Measurements from ENCODE around the gene TFPI.
"Not testable (repeated sequence)": the region's sequence is repeated elsewhere in the genome, so short reads cannot be mapped to it uniquely, and the experiment has no call there.

The TFPI gene

DNA sequence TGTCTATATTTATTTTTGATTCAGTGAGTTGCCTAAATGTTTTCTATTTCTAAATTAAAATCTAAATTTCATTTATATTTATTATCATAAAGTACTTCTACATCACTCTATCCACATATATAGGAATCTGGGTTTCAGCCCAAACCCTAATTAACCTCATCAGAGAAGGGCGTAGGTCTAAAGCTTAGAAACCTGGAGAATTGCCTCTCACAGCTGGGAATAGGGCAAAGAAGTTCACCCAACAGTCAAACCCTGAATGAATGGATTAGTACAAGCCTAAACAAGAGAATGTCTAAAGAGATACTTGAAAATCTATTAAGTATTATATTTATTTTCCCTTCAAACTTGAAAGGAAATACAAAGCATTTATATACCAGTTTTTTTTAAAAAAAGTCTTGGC lies 26.2 kb downstream of the TFPI start:
- DNase-seq (ENCODE audit: low spot score): no peak

GRCh38 chr2:187527262-187527661 lies 27.0 kb downstream of the TFPI start:
- no peak for DNase-seq (ENCODE audit: low spot score)

- DNase-seq (ENCODE audit: low spot score): no peak
Observed at GRCh38 chr2:187526792-187527191, 27.4 kb downstream of the TFPI start.

- no peak for DNase-seq (ENCODE audit: low spot score)
Observed at GRCh38 chr2:187525163-187525900, 28.9 kb downstream of the TFPI start.

DNA sequence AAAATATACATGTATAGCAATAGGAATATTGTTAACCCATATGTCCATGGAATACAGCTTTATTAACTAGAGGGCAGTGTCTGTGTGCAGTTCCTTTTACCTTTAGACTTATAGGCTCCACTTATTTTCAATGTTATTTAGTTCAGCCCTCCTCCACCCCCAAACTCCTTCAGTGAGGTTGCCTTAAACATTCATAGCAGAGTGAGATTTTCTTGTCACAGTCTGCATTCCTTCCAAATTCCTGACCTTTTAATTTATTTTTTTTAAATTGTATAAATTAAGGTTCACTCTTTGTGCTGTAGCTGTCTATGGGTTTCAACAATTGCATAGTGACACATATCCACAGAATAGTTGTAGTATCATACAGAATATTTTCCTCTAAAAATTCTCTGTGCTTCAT lies 30.9 kb downstream of the TFPI start:
- DNase-seq (ENCODE audit: low spot score): no peak

GRCh38 chr2:187520121-187520624 lies 34.1 kb downstream of the TFPI start:
- no peak for DNase-seq (ENCODE audit: low spot score)

DNA sequence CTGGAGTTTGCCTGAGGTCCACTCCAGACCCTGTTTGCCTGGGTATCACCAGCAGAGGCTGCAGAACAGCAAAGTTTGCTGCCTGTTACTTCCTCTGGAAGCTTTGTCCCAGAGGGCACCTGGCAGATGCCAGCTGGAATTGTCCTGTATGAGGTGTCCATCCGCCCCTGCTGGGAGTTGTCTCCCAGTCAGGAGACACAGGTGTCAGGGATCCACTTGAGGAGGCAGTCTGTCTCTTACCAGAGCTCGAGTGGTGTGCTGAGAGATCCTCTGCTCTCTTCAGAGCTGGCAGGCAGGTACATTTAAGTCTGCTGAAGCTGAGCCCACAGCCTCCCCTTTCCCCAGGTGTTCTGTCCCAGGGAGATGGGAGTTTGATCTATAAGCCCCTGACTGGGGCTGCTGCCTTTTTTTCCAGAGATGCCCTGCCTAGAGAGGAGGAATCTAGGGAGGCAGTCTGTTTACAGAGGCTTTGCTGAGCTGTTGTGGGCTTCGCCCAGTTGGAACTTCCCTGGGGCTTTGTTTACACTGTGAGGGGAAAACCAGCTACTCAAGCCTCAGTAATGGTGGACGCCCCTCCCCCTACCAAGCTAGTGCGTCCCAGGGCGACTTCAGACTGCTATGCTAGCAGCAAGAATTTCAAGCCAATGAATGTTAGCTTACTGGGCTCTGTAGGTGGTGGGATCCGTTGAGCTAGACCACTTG lies 34.7 kb downstream of the TFPI start:
- DNase-seq (ENCODE audit: low spot score): no peak

DNA sequence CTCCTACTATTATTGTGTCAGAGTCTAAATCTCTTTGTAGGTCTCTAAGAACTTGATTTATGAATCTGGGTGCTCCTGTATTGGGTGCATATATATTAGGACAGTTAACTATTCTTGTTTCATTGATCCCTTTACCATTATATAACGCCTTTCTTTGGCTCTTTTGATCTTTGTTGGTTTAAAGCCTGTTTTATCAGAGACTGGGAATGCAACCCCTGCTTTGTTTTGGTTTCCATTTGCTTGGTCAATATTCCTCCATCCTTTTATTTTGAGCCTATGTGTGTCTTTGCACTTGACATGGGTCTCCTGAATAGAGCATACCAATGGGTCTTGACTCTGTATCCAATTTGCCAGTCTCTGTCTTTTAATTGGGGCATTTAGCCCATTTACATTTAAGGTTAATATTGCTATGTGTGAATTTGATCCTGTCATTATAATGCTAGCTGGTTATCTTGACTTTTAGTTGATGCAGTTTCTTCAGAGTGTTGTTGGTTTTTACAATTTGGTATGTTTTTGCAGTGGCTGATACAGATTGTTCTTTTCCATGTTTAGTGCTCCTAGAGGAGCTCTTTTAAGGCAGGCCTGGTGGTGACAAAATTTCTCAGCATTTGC lies 36.4 kb downstream of the TFPI start:
- DNase-seq (ENCODE audit: low spot score): not testable (repeated sequence)

- DNase-seq (ENCODE audit: low spot score): not testable (repeated sequence)
Observed at GRCh38 chr2:187516630-187517510, 37.4 kb downstream of the TFPI start.

DNA sequence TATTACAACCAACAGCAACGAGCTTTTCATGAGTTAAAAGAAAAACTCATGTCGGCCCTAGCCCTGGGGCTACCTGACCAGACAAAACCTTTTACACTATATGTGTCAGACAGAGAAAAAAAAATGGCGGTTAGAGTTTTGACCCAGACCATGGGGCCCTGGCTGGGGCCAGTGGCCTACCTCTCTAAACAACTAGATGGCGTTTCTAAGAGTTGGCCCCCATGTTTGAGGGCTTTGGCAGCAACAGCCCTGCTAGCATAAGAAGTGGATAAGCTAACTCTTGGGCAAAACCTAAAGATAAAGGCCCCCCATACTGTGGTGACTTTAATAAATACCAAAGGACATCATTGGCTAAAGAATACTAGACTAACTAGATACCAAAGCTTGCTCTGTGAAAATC lies 39.3 kb downstream of the TFPI start:
- no peak for DNase-seq (ENCODE audit: low spot score)

DNA sequence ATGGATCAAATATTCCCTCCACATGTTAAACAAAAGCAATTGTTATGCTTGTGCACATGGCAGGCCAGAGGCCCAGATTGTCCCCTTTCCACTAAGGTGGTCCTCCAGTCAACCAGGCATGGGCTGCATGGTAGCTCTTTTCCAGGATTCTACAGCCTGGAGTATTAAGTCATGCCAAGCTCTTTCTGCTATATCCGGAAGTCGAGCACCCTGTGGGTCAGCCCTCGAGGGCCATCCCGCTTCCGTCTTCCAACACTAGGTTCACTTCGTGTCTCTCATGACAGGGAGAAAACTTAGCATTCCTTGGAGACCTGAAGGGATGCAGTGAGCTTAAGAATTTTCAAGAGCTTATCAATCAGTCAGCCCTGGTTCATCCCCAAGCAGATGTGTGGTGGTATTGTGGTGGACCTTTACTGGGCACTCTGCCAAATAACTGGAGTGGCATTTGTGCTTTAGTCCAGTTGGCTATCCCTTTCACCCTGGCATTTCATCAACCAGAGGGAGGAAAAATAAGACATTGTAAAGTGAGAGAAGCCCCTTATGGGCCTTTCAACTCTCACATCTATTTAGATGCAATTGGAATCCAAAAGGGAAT lies 39.9 kb downstream of the TFPI start:
- not testable (repeated sequence) for DNase-seq (ENCODE audit: low spot score)

DNA sequence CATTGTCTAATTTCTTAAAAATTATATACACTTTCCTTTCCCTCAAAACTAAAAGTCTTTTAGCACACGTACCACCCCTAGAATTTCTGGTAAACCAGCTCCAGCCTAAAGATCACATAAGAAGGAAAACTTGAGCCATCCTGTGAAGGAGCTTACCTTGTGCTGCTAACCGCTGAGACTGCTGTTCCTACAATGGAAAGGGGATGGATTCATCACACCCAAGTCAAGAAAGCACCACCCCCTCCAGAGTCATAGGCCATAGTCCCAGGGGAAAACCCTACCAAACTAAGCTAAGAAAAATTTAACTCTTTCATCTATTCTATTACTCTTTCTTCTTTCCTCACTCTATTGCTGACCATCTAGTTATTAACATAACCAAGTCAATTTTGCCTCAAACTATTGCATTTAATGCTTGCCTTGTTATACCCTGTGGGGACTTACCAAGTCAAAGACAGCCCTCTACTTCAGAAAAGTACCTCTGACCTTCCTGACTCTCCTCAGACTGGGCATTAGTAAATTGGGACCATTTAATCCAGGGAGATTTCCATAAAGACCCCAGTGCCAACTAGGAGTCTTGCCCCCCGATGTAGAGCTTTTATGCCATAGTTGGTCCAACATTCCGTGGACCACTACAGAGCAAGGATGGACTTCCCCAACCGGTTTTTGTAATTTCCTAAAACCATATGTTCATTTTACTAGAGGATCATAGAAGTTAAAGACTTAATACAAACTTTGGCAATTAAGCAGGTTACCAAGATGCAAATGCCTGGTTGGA lies 40.6 kb downstream of the TFPI start:
- DNase-seq (ENCODE audit: low spot score): not testable (repeated sequence)

- no peak for DNase-seq (ENCODE audit: low spot score)
Observed at GRCh38 chr2:187511356-187512315, 42.6 kb downstream of the TFPI start.

- not testable (repeated sequence) for DNase-seq (ENCODE audit: low spot score)
Observed at GRCh38 chr2:187510419-187511355, 43.5 kb downstream of the TFPI start.

GRCh38 chr2:187509667-187510417 lies 44.4 kb downstream of the TFPI start:
- no peak for DNase-seq (ENCODE audit: low spot score)

DNA sequence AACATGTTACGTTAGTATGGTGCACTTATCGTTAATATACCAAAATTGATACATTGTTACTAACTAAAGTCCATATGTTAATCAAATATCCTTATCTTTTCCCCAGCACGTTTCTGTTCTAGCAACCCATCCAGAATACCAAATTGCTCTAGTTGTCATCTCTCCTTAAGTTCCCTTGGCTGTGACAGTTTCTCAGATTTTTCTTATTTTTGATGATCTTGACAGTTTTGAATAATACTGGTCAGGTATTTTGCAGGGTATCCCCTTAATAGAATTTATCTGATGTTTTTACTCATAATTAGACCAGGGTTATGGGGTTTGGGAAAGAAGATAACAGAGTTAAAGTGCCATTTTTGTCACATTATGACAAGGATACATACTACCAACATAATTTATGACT lies 47.8 kb downstream of the TFPI start:
- DNase-seq (ENCODE audit: low spot score): no peak

- DNase-seq (ENCODE audit: low spot score): no peak
Observed at GRCh38 chr2:187505065-187505672, 49.1 kb downstream of the TFPI start.

Data from activated CD4-positive, alpha-beta T cell treated with anti-CD3 and anti-CD28 coated beads, Interleukin-2, Interleukin-4, amounts not matched to agents 100 ng/mL and 50 ng/mL, durations not matched to agents 16 hours and 8 hours (primary cell).